ENCODE data around the gene EXOC7.

Gene EXOC7

GRCh38 chr17:76115138-76115754 is 11.7 kb upstream of the EXOC7 start:
- DNase-seq (ENCODE audit: low read depth) = no peak
- H3K4me3 ChIP-seq (ENCODE audit: low read depth, low read length) = no peak overlapping the region
- TF ChIP-seq, protein P1, sequence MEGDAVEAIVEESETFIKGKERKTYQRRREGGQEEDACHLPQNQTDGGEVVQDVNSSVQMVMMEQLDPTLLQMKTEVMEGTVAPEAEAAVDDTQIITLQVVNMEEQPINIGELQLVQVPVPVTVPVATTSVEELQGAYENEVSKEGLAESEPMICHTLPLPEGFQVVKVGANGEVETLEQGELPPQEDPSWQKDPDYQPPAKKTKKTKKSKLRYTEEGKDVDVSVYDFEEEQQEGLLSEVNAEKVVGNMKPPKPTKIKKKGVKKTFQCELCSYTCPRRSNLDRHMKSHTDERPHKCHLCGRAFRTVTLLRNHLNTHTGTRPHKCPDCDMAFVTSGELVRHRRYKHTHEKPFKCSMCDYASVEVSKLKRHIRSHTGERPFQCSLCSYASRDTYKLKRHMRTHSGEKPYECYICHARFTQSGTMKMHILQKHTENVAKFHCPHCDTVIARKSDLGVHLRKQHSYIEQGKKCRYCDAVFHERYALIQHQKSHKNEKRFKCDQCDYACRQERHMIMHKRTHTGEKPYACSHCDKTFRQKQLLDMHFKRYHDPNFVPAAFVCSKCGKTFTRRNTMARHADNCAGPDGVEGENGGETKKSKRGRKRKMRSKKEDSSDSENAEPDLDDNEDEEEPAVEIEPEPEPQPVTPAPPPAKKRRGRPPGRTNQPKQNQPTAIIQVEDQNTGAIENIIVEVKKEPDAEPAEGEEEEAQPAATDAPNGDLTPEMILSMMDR (IDR thresholded peaks at IDR 0.05; ENCODE audit: control insufficient read depth, extremely low read depth, insufficient read depth) = no peak

GRCh38 chr17:76111956-76112355 is 8.4 kb upstream of the EXOC7 start:
- TF ChIP-seq, protein P1 (IDR thresholded peaks at IDR 0.05; ENCODE audit: control insufficient read depth, extremely low read depth, insufficient read depth) = no peak

GRCh38 chr17:76107509-76107908 is 3.9 kb upstream of the EXOC7 start:
- TF ChIP-seq, protein P1 (IDR thresholded peaks at IDR 0.05; ENCODE audit: control insufficient read depth, extremely low read depth, insufficient read depth) = no peak
- no peak overlapping the region for H3K4me3 ChIP-seq (ENCODE audit: low read depth, low read length)
- no peak for DNase-seq (ENCODE audit: low read depth)

More at GRCh38 chr17:76111956-76112355, 8.4 kb upstream of the EXOC7 start:
- no peak for DNase-seq (ENCODE audit: low read depth)
- no peak overlapping the region for H3K4me3 ChIP-seq (ENCODE audit: low read depth, low read length)

DNA sequence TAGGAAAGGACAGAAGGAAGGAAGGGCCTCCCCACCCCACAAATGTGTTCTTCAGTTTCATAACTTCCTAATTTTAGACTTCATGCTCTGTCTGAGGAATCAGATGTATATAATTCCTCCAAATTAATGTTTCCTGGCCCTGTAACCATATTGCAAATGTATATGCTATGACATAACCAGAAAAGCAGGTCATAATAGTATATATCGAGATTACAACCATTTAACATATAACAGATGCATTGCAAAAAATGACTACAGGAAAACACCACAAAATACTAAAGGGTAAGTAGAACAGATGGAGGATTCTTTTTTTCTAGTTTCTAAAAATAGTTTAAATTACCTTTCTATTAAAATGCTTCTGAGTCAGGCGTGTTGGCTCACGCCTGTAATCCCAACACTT is 3.1 kb upstream of the EXOC7 start:
- H3K4me3 ChIP-seq (ENCODE audit: low read depth, low read length) = no peak overlapping the region
- TF ChIP-seq, protein P1 (IDR thresholded peaks at IDR 0.05; ENCODE audit: control insufficient read depth, extremely low read depth, insufficient read depth) = no peak
- no peak for DNase-seq (ENCODE audit: low read depth)

- H3K4me3 ChIP-seq (ENCODE audit: low read depth, low read length) = no peak overlapping the region
- no peak for DNase-seq (ENCODE audit: low read depth)
- TF ChIP-seq, protein P1 (IDR thresholded peaks at IDR 0.05; ENCODE audit: control insufficient read depth, extremely low read depth, insufficient read depth) = no peak
These were observed 1.3 kb upstream of the EXOC7 start for GRCh38 chr17:76104896-76105231.

DNA sequence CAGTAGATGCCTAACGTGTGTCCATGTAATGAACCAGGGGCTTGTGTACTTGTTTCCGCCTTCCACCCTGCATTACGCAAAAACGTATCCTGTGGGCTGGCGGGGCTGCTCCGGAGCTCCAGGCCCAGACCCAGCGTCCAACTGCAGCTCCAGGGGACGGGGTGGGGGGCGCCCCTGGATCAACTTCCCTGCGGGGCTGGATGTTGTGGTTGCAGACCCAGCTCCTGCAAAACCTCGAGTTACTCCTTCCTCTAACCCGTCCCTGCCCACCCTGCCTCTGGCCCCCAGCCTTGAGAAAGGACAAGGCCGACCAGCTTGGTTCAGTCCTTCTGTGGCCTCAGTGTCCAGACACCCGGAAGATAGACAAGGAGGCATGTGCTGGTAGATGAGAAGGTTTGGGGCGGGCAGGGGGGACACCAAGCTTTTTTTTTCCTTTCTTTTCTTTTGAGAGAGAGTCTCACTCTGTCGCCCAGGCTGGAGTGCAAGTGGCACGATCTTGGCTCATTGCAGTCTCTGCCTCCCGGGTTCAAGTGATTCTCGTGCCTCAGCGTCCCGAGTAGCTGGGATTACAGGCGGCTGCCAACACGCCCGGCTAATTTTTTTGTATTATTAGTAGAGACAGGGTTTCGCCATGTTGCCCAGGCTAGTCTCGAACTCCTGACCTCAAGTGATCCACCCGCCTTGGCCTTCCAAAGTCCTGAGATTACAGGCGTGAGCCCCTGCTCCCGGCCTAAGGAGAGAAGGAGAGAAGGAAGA is 731 bp upstream of the EXOC7 start:
- DNase-seq (ENCODE audit: low read depth) = no peak
- H3K4me3 ChIP-seq (ENCODE audit: low read depth, low read length) = peak overlapping the region; percentile 88

More for the DNA sequence above, 731 bp upstream of the EXOC7 start:
- TF ChIP-seq, protein P1 (IDR thresholded peaks at IDR 0.05; ENCODE audit: control insufficient read depth, extremely low read depth, insufficient read depth) = no peak
